HG02763 (cell line): Measurements from ENCODE around the gene MAPK14.
A peak's percentile ranks its signal among the peaks of the same experiment; 100 is the strongest.
"Not testable (repeated sequence)": the region's sequence is repeated elsewhere in the genome, so short reads cannot be mapped to it uniquely, and the experiment has no call there.

Source experiments
- ATAC-seq: cut with Tn5 transposase; IDR thresholded peaks from one replicate; pipeline ENCODE4 v1.9.1; 2021; ENCODE audit warnings: mild to moderate bottlenecking, moderate library complexity; ENCODE audit not compliant: unreplicated experiment

MAPK14 gene

GRCh38 chr6:36120539-36120938, 92.9 kb downstream of the MAPK14 start:
- ATAC-seq: no peak

- ATAC-seq: no peak
Observed at GRCh38 chr6:36120979-36121786, 93.6 kb downstream of the MAPK14 start.

GRCh38 chr6:36121787-36122494, 94.3 kb downstream of the MAPK14 start:
- no peak for ATAC-seq

GRCh38 chr6:36122495-36123269, 95.1 kb downstream of the MAPK14 start:
- no peak for ATAC-seq

GRCh38 chr6:36123270-36124139, 95.9 kb downstream of the MAPK14 start:
- peak; percentile 64 for ATAC-seq

- ATAC-seq: not testable (repeated sequence)
Observed at GRCh38 chr6:36124346-36124745, 96.7 kb downstream of the MAPK14 start.

GRCh38 chr6:36124881-36125280, 97.3 kb downstream of the MAPK14 start:
- ATAC-seq: no peak

- ATAC-seq: no peak
Observed at GRCh38 chr6:36125575-36125974, 98.0 kb downstream of the MAPK14 start.

- ATAC-seq: no peak
Observed at GRCh38 chr6:36126121-36126520, 98.5 kb downstream of the MAPK14 start.

- no peak for ATAC-seq
Observed at GRCh38 chr6:36126553-36127458, 99.2 kb downstream of the MAPK14 start.

GRCh38 chr6:36127462-36128016, 99.9 kb downstream of the MAPK14 start:
- ATAC-seq: no peak

- no peak for ATAC-seq
Observed at GRCh38 chr6:36128073-36128472, 100.5 kb downstream of the MAPK14 start.

GRCh38 chr6:36128793-36129192, 101.2 kb downstream of the MAPK14 start:
- no peak for ATAC-seq

- ATAC-seq: not testable (repeated sequence)
Observed at GRCh38 chr6:36129334-36129733, 101.7 kb downstream of the MAPK14 start.

- no peak for ATAC-seq
Observed at GRCh38 chr6:36129941-36130666, 102.5 kb downstream of the MAPK14 start, which contains the start of gene MAPK13. MAPK13 (plus strand) TSS chr6:36130513; CDS start chr6:36130583, 70 bp downstream.

- ATAC-seq: peak; percentile 27
Observed at GRCh38 chr6:36130667-36131510, 103.3 kb downstream of the MAPK14 start.

- peak; percentile 73 for ATAC-seq
Observed at GRCh38 chr6:36131511-36132245, 104.1 kb downstream of the MAPK14 start.
